ENCODE data around the gene ASXL3.

Gene ASXL3

GRCh38 chr18:33711514-33711913 is 133.5 kb downstream of the ASXL3 start:
- FAIRE-seq (no peak), DNase-seq (ENCODE audit: insufficient read length, low spot score) (no peak)

- DNase-seq (ENCODE audit: insufficient read length, low spot score) (no peak), FAIRE-seq (no peak)
These were observed 134.7 kb downstream of the ASXL3 start for GRCh38 chr18:33712719-33713118.

- FAIRE-seq, result no peak
- no peak for DNase-seq (ENCODE audit: insufficient read length, low spot score)
These were observed 138.2 kb downstream of the ASXL3 start for GRCh38 chr18:33716061-33716683.

GRCh38 chr18:33717339-33717738 is 139.3 kb downstream of the ASXL3 start:
- FAIRE-seq (no peak), DNase-seq (ENCODE audit: insufficient read length, low spot score) (no peak)

- FAIRE-seq (no peak), DNase-seq (ENCODE audit: insufficient read length, low spot score) (no peak)
These were observed 142.1 kb downstream of the ASXL3 start for GRCh38 chr18:33720133-33720532.

GRCh38 chr18:33729556-33729955 is 151.5 kb downstream of the ASXL3 start:
- no peak for DNase-seq (ENCODE audit: insufficient read length, low spot score)
- no peak for FAIRE-seq

- FAIRE-seq (no peak), DNase-seq (ENCODE audit: insufficient read length, low spot score) (no peak)
These were observed 155.4 kb downstream of the ASXL3 start for GRCh38 chr18:33733376-33733775.

GRCh38 chr18:33735428-33735827 is 157.4 kb downstream of the ASXL3 start:
- DNase-seq (ENCODE audit: insufficient read length, low spot score) (no peak), FAIRE-seq (no peak)

GRCh38 chr18:33741760-33742159 is 163.7 kb downstream of the ASXL3 start:
- FAIRE-seq, result no peak
- no peak for DNase-seq (ENCODE audit: insufficient read length, low spot score)

GRCh38 chr18:33744032-33744697 is 166.1 kb downstream of the ASXL3 start:
- FAIRE-seq, result no peak

GRCh38 chr18:33745151-33745795 is 167.3 kb downstream of the ASXL3 start:
- DNase-seq (ENCODE audit: insufficient read length, low spot score), result no peak
- FAIRE-seq, result no peak

More at GRCh38 chr18:33744032-33744697, 166.1 kb downstream of the ASXL3 start:
- no peak for DNase-seq (ENCODE audit: insufficient read length, low spot score)

- FAIRE-seq, result no peak
- DNase-seq (ENCODE audit: insufficient read length, low spot score), result no peak
These were observed 168.0 kb downstream of the ASXL3 start for GRCh38 chr18:33745871-33746545.

- no peak for FAIRE-seq
- DNase-seq (ENCODE audit: insufficient read length, low spot score), result no peak
These were observed 171.8 kb downstream of the ASXL3 start for GRCh38 chr18:33749834-33750233.

GRCh38 chr18:33750366-33750765 is 172.3 kb downstream of the ASXL3 start:
- FAIRE-seq (no peak), DNase-seq (ENCODE audit: insufficient read length, low spot score) (no peak)

- no peak for DNase-seq (ENCODE audit: insufficient read length, low spot score)
- FAIRE-seq, result no peak
These were observed 173.7 kb downstream of the ASXL3 start for GRCh38 chr18:33751613-33752221.

- DNase-seq (ENCODE audit: insufficient read length, low spot score) (no peak), FAIRE-seq (no peak)
These were observed 177.4 kb downstream of the ASXL3 start for GRCh38 chr18:33755391-33755790.

- FAIRE-seq (no peak), DNase-seq (ENCODE audit: insufficient read length, low spot score) (no peak)
These were observed 178.0 kb downstream of the ASXL3 start for GRCh38 chr18:33755931-33756560.

GRCh38 chr18:33757037-33757436 is 179.0 kb downstream of the ASXL3 start:
- FAIRE-seq (no peak), DNase-seq (ENCODE audit: insufficient read length, low spot score) (no peak)

- no peak for DNase-seq (ENCODE audit: insufficient read length, low spot score)
- no peak for FAIRE-seq
These were observed 183.3 kb downstream of the ASXL3 start for GRCh38 chr18:33761363-33761762.

GRCh38 chr18:33781429-33781828 is 203.4 kb downstream of the ASXL3 start:
- no peak for FAIRE-seq

More at GRCh38 chr18:33781429-33781828, 203.4 kb downstream of the ASXL3 start:
- no peak for DNase-seq (ENCODE audit: insufficient read length, low spot score)
